ENCODE results near the gene BEAN1.

GRCh38 chr16:66437391-66437945, 10.4 kb downstream of the BEAN1 start:
- TF ChIP-seq PKNOX1 (IDR thresholded peaks at IDR 0.05), result no peak
- no peak for TF ChIP-seq MXI1 (IDR thresholded peaks at IDR 0.05; ENCODE audit: low read depth, low read length)
- TF ChIP-seq ZBTB7A (IDR thresholded peaks at IDR 0.05; ENCODE audit: borderline replicate concordance, control insufficient read depth, low read depth, low read length), result no peak
- no peak for TF ChIP-seq USF1 (CRISPR knock-in tag; IDR thresholded peaks at IDR 0.05)
- no peak for TF ChIP-seq HMG20B (CRISPR knock-in tag; IDR thresholded peaks at IDR 0.05)
- TF ChIP-seq RAD21 (CRISPR knock-in tag; conservative IDR thresholded peaks at IDR 0.05 in 1 of 2, IDR thresholded peaks at IDR 0.05 in 1 of 2), result no peak
- no peak for TF ChIP-seq ZBTB11 (CRISPR knock-in tag; IDR thresholded peaks at IDR 0.05)
- TF ChIP-seq CTCF (IDR thresholded peaks at IDR 0.05 in 2 of 3, conservative IDR thresholded peaks at IDR 0.05 in 1 of 3; ENCODE audit: insufficient read depth in 2 of 3, low read depth in 1 of 3, low read length in 3 of 3), result no peak

All from K562 (cell line).